Stimulated activated CD4-positive, alpha-beta T cell treated with anti-CD3 and anti-CD28 coated beads, Interleukin-1b, Interleukin-23, amount 100 ng/mL, for 24 hours (primary cell): Measurements from ENCODE around the gene LARGE2.
A peak's percentile ranks its signal among the peaks of the same experiment; 100 is the strongest.
"Not testable (repeated sequence)": the region's sequence is repeated elsewhere in the genome, so short reads cannot be mapped to it uniquely, and the experiment has no call there.

Source experiments
- DNase-seq, 4 experiments: peaks; one replicate each; pipeline ENCODE4 v3.0.0-alpha.2; 2020; ENCODE audit warnings: low read depth in 4 of 4, low spot score in 1 of 4

The LARGE2 gene

DNA sequence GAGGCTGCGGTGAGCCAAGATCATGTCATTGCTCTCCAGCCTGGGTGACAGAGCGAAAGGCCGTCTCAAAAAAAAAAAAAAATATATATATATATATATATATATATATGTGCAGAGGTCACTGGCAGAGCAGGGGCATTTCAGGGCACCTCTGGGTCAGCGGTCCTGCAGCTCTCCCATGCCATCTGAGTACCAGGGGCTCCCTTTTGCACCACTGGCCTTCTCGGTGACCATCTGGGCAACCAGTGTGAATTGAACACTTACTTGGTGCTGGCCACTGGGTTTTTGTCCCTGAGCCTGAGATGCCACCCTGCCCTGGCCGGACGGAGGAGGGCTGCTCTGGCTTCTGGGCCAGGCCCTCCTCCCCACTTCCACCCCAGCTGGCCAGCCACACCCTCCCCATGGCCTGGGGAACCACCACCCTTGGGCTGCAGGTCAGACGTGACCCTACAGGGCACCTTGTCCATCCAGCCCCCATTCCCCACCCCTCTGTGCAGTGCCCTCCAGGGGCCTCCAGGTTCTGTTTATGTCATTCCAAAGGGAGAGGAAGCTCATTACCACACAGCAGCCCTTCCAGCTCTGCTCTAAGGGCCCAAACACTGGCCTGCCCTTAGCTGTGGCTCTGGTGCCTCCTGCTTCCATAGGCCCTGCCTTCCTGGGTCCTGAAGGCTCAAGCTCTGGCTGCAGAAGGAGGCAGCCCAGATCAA, 26.8 kb upstream of the LARGE2 start:
- no peak for DNase-seq

DNA sequence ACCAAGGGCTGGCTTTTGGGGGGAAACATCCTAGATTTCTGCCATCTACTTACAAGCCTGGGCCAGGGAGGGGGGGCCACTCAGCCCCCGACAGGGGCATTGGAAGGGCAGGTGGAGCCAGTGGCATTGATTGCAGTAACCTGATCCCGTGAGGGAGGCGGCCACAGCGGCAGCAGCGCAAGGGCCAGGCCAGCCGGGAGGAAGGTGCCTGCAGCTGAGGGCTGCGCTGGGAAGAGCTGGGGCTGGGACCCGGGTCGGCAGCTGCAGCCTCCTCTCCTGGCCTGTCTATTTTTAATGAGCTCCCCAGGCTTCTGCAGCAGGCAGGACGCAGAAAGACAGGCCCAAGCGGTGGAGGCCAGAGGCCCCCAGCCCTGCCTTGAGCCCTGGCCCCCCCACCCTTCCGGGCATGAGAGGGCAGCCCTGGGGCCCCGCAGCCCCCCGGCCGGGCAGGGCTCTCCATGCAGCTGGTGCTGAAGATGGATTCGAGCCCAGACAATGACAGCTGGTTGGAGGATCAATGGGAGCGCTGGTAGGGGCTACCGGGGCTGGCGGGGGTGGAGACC, 26.0 kb upstream of the LARGE2 start:
- no peak for DNase-seq

DNA sequence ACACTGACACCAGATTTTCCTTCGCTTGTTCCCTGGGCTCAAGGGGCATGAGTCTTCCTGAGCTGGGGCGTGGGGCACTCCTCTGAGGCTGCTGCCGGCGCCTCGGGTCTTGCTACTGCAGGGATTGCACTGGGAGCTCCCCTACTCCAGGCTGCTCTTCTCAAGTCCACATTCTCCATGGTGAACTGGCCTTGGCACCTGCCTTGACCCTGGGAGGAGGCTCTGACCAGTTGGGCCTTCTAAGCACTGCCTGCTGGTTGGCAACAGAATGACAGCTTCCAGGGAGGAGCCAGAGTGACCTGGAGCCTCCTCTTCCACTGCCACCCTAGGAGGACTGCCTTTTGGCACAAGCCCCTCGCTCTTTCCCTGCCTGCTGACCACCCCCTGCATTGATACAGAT, 24.9 kb upstream of the LARGE2 start:
- no peak for DNase-seq

DNA sequence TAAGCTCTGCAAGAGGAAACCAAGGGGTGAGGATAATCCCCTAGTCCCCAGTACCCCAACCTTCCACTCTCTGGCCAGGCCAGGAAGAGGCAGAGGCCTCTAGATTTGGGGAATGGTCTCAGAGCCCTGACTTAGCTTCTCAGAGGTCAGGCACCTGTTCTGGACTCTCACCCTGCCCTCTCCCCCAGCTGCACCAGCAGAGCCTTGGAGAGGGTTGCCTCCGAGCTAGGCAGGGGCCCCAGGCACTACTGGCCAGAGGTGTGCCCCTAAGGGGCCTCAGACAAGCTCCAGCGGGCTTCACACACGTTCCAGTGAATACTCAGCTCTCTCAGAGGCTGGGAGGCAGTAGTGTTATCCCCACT, 23.4 kb upstream of the LARGE2 start:
- no peak for DNase-seq

DNA sequence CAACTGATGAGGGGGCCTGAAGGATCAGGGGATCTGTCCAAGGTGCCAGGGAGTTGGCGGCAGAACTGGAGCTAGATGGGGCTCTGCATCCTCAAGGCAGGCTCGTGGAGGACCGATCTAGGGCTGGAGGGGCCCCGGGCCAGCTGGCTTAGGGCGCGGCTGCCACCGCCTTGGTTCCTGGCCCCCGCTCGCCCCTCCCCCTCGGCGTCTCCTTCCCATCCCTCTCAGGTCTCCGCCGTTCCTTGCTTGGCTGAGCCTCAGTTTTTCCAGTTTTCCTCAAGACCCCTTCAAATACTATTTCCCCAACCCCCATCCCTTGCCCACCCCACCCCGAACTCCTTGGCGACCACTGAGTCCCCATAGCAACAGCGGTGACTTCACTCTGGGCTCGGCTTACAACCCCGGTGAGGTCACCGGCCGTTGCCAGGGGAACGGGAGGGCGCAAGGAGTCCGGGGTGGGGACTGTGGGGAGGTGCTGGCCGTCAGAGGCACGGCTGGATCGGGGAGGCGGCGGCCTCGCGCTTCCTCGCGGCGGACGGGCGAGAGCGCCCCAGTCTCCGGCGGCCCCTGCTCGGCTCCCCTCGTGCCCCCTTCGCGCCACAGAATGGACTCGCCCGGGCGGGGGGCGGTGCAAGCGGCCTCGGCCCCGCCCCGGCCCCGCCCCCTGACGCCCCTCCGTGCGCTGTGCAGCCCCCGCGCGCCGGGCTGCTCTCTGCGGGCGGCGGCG, 22.8 kb upstream of the LARGE2 start:
- peak in 3 of 4 experiments; percentile 36 to 53 (median 40) for DNase-seq

DNA sequence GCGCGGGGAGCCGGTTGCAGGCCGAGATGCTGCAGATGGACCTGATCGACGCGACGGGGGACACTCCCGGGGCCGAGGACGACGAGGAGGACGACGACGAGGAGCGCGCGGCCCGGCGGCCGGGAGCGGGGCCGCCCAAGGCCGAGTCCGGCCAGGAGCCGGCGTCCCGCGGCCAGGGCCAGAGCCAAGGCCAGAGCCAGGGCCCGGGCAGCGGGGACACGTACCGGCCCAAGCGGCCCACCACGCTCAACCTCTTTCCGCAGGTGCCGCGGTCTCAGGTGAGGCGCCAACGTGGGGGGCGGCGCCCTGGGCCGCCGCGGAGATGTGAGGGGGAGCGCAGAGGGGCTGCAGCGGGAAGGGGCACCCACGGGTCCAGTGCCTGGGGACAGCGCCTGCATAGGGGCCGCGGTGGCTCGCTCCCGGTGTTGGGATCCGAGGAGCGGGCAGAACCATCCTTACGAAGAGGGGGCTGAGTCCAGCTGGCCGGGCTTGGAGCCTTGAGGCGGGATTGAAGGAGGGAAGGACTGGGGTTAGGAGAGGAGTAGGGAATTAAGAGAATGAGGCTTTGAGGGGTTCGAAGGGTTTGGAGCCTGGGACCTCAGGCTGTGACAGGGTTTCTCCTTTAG, 22.2 kb upstream of the LARGE2 start:
- not testable (repeated sequence) for DNase-seq

DNA sequence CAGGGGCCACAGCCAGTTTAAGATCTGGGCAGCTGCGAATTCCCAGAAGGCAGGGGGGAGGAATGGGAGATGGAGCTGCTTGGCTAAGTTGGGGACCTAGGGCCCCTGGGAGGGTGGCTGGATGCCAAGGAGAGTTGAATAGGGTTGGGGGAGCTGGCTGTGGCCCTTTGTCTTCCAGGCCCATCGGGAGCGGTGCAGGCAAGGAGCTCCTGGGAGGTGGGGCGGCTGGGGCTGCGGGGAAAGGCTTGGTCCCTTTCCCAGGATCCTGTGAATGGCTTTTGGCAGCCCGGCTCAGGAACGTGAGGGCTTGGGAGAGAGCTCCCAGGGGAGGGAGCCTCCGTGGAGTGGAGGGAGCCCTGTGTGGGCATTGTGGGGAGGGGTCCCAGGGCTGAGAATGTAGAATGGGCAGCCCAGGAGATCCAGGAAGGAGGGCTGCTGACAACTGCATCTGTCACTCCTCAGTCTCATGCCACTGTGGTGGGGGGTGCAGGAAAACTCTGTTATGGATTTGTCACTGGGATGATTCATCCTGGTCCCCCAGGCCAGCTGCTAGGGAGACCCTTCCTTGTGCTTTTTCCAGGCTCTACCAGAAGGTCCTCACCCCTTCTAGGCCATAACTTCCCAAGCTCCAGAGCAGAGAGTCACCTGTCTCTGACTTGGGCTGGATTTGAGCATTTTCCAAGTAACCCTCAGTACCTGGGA, 21.4 kb upstream of the LARGE2 start:
- DNase-seq: no peak

DNA sequence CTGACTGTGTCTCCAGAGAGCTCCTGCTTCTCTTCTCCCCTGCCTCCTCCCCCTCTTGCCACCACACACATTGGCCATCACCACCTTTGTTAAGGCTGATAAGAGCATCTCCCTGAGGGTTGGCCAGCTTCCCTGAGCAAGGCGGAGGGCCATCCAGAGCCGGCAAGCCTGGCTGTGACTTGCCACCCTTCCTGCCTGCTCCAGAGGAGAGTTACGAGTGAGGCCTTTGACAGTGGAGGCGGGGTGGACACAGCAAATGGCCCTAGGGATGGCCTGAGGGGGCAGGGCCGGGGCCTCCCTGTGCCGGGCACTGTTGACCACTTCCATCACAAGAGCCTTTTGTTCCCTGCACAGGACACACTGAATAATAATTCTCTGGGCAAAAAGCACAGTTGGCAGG, 20.8 kb upstream of the LARGE2 start:
- no peak for DNase-seq

DNA sequence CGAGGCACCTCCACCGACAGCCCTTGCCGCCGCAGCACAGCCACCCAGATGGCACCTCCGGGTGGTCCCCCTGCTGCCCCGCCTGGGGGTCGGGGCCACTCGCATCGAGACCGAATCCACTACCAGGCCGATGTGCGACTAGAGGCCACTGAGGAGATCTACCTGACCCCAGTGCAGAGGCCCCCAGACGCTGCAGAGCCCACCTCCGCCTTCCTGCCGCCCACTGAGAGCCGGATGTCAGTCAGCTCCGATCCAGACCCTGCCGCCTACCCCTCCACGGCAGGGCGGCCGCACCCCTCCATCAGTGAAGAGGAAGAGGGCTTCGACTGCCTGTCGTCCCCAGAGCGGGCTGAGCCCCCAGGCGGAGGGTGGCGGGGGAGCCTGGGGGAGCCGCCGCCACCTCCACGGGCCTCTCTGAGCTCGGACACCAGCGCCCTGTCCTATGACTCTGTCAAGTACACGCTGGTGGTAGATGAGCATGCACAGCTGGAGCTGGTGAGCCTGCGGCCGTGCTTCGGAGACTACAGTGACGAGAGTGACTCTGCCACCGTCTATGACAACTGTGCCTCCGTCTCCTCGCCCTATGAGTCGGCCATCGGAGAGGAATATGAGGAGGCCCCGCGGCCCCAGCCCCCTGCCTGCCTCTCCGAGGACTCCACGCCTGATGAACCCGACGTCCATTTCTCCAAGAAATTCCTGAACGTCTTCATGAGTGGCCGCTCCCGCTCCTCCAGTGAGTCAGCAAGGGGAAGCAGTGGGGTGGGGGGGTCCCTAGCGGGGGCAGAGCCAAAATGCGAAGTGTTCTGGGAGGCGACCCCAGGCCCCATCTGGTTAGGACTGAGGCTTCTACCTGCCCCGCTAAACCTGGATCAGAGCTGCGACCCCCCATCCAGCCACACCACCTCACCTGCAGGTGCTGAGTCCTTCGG, 19.7 kb upstream of the LARGE2 start:
- DNase-seq: no peak

DNA sequence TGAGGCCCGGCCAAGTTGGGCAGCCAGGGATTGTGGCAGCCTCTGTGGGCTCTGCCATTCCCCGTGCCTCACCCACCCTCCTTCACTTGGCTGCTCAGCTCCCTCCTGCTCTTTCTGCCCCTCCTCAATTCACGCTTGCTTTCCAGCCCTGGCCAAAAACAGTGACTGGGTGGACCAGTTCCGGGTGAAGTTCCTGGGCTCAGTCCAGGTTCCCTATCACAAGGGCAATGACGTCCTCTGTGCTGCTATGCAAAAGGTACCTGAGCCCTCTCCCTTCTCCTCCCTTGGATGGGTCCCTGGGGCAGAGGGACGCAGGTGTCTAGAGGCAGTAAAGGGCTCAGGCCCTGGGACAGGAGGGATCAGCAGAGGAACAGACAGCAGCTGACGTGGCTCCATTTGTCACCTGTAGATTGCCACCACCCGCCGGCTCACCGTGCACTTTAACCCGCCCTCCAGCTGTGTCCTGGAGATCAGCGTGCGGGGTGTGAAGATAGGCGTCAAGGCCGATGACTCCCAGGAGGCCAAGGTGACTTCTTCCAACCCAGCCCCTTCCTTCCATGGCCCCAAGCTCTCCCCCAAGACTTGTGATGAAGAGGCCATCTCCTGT, 18.0 kb upstream of the LARGE2 start:
- no peak for DNase-seq

DNA sequence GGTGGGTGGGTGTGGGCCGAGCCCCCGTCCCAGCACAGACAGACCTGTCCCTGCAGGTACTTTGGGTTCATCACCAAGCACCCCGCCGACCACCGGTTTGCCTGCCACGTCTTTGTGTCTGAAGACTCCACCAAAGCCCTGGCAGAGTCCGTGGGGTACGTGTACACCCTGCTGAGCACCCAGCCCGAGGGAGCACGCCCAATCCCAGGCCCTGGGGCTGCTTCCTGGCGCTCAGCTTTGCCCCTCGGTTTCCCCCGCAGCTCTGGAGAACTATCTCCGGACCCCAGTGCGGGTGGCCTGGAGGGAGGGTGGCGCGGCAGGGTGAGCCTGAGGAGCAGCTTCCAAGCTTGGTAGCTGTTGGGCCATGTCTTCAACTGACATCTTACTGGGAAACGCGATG, 17.4 kb upstream of the LARGE2 start:
- DNase-seq: no peak

DNA sequence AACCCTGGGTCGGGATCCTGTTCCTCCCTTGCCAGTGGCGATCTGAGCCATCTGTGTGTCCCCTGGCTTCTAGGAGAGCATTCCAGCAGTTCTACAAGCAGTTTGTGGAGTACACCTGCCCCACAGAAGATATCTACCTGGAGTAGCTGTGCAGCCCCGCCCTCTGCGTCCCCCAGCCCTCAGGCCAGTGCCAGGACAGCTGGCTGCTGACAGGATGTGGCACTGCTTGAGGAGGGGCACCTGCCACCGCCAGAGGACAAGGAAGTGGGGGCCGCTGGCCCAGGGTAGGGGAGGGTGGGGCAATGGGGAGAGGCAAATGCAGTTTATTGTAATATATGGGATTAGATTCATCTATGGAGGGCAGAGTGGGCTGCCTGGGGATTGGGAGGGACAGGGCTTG, 16.9 kb upstream of the LARGE2 start:
- not testable (repeated sequence) for DNase-seq

DNA sequence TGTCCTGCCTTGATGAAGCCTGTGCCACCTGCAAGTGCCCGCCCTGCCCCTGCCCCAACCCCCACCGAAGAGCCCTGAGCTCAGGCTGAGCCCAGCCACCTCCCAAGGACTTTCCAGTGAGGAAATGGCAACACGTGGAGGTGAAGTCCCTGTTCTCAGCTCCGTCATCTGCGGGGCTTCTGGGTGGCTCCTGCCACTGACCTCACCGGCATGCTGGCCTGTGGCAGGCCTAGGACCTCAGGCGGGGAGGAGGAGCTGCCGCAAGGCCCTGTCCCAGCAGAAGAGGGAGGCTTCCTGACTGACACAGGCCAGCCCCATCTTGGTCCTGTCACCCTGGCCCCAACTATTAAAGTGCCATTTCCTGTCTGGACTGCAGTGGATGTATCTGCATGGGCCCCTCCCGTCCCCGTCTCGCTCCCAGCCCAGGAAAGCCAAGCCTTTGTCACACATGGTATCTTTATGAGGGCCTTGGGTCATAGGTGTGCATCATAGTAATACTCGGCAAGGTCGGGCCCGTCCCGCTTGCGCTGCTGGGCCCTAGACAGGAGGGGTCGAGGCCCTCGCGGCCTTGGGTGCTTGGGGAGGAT, 16.3 kb upstream of the LARGE2 start:
- no peak for DNase-seq

DNA sequence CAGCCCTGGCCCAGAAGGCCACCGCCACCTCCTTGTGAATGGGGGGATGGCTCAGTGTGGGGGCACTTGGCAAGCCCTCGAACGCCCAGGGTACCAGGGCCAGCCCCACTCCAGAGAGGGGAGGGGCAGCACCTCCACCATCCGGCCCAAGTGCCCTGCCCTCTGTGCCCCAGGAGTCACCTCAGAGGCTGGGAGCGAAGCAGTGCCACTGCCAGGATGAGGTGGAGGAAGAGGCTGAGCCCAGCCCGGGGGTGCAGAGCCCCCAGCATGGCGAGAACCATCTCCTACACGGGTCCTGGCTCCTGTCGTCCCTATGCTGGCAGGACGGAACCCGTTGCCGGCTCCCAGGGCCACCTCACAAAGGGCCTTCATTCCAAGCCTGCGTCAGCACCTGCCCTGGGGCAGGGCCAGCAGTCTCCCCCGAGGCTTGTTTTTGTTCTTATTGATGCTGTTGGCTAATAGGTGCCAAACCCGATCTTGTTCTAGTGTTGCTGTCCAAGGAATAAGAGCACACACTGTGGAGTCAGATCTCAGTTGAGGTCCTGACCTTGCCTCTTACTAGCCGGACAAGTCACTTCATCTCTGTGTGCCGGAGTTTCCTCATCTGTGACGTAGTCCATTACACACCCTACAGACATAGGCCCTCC, 15.4 kb upstream of the LARGE2 start, which contains the start of gene FREY1:
Gene FREY1, minus strand, starts transcription at position 307 of the 647 bp plus-strand sequence. Its CDS starts 26 bp downstream, at position 281.
- DNase-seq: no peak

DNA sequence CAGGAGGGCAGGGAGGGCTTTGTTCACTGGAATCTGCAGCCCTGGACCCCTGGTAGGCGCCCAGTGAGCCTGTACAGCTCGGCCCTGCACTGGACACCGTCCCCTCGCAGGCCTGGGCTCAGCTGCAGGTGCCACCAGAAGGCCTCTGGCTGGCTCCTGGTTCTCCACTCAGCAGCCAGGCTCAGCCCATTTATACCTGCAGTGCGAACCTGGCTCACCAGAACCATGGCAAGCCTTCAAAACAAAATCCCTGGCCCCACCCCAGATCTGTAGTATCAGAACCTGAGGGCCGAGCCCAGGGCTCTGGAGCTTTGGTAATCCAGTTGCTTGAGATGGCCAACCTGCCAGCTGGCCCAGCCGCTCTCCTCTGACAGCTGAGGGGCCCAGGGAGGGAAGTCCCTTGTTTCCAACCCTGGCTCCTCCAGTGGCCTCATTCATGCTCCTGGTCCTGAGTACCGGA, 14.5 kb upstream of the LARGE2 start:
- no peak for DNase-seq

DNA sequence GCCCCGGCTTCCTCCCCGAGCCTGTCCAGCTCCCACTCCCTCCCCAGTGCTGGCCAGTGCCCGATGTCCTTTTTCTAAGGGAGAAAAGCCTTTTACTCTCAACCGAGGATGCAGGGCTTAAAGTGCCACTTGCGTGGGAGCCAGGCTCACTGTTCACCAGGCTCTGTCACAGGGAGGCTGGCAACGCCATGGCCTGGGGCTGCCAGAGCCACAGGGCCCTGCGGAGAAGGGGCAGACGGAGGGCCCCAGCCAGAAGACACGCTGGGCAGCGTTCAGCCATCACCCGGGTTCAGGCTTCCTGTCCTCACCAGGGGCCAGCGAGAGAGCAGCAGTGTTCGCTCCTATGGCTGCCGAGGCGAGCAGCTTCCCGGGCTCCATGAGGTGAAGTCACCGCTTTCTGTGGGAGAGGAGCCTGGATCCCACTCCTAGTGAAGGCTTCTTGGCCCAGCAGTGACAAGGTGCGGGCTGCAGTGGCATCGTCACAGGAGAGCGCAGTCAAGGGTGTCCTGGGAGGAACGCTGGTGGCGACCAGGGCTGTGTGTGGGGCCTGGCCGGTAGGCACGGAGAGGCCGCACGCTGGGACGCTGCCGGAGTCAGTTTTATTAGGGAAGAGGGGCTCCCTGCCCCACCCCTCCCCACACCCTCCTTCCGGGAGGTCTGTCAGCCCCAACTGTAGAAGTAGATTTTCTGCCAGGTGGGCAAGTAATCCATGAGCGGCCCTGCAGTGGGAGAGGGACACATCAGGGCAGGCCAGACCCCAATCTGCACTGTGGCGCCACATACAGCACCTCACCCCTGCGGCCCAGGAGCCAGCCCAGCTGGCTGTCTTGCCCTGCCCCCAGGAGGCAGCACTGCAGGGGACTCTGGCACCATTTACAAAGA, 12.6 kb upstream of the LARGE2 start:
- no peak for DNase-seq

DNA sequence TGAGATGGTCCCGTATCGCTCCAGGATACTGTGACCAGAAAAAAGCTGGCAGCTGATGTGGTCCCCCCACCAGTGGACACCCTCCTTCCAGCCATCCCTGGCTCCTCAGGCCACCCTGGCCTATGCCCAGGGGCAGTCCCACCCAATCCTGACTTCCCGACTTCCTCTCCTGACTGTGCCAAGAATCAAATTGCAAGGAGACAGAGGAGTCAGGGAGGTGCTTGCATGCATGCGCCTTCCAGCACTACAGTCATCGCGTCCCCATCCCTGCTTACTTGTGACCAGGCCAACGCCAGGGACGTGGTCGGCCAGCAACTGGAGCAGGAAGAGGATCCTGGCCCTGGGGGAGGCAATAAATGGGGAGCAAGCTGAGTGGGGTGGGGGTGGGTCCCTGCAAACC, 11.8 kb upstream of the LARGE2 start:
- no peak for DNase-seq

DNA sequence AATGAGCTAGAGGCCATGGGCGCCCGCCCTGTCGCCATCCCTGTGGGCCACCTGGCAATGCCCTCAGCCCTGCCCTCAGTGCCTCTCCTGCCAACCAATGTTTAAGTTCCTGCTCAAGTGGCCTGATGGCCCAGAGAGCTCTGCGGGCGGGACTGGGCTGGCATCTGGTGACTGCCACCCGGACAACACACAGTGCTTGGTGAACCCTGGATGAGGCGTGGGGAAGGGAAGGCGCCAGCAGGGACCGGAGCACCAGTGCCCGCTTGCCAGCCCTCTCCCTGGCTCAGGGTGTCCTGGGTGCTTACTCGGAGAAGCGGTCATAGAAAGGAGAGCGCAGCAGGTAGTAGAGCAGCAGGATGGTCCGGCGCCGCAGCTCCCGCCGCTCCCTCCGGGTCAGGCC, 8.9 kb upstream of the LARGE2 start:
- DNase-seq: no peak
